Suprapubic skin (tissue), 3 donors: ENCODE results near the gene SELENBP1.
"Not testable (repeated sequence)": the region's sequence is repeated elsewhere in the genome, so short reads cannot be mapped to it uniquely, and the experiment has no call there.

Source experiments
- CTCF ChIP-seq, 2 donors: fragments of 200-600 bp in 1 of 2; fragments of 450-650 bp in 1 of 2; sonication (generic) in 1 of 2; IDR thresholded peaks; one replicate each; pipeline ENCODE4 v1.5.1; 2016 to 2019; ENCODE audit warnings: antibody characterized with exemption in 2 of 2, mild to moderate bottlenecking in 1 of 2, moderate library complexity in 1 of 2
- POLR2AphosphoS5 ChIP-seq, 3 donors: sonication (generic); formaldehyde crosslinking; IDR thresholded peaks; one replicate each; pipeline ENCODE4 v1.6.1; 2017; ENCODE audit warnings: antibody characterized with exemption in 3 of 3

- TF ChIP-seq CTCF, POLR2AphosphoS5 (IDR thresholded peaks at IDR 0.05): not testable (repeated sequence)
Measured at GRCh38 chr1:151396265-151396664, 23.8 kb upstream of the SELENBP1 start.
